ENCODE data around the gene ANGPTL8. TPM values are rescaled to one million over a fixed set of nuclear protein-coding genes. Genes with fewer than 3 reads are reported as not detected.

The ANGPTL8 gene
- total RNA-seq, 1 donor from 2014 or later, result not detected

- no peak for TF ChIP-seq CTCF (IDR thresholded peaks at IDR 0.05)
- no peak overlapping the region for H3K27ac Mint-ChIP-seq (ENCODE audit: unreplicated experiment)
- H3K36me3 Mint-ChIP-seq (ENCODE audit: unreplicated experiment), result no peaks in the 10 kb centered on the region
- no peak overlapping the region for H3K4me3 Mint-ChIP-seq (ENCODE audit: unreplicated experiment)
- peaks cover 5% of the 10 kb centered on the region for H3K27me3 Mint-ChIP-seq (ENCODE audit: unreplicated experiment)
- DNase-seq (ENCODE audit: extremely low spot score, unreplicated experiment), result no peak
- H3K9me3 Mint-ChIP-seq (ENCODE audit: unreplicated experiment), result no peaks in the 10 kb centered on the region
- peaks cover 13% of the 10 kb centered on the region for H3K4me1 Mint-ChIP-seq (ENCODE audit: unreplicated experiment)
These were observed 39.3 kb downstream of the ANGPTL8 start for GRCh38 chr19:11278670-11279069.

GRCh38 chr19:11279505-11280236 is 40.3 kb downstream of the ANGPTL8 start:
- Mint-ChIP-seq H3K27me3 (ENCODE audit: unreplicated experiment) (peaks cover 5% of the 10 kb centered on the region), H3K27ac (ENCODE audit: unreplicated experiment) (no peak overlapping the region), H3K36me3 (ENCODE audit: unreplicated experiment) (no peaks in the 10 kb centered on the region), H3K4me1 (ENCODE audit: unreplicated experiment) (peaks cover 20% of the 10 kb centered on the region), H3K4me3 (ENCODE audit: unreplicated experiment) (no peak overlapping the region), H3K9me3 (ENCODE audit: unreplicated experiment) (no peaks in the 10 kb centered on the region)
- DNase-seq (ENCODE audit: extremely low spot score, unreplicated experiment), result no peak
- no peak for TF ChIP-seq CTCF (IDR thresholded peaks at IDR 0.05)

- H3K4me3 Mint-ChIP-seq (ENCODE audit: unreplicated experiment), result no peak overlapping the region
- no peak for DNase-seq (ENCODE audit: extremely low spot score, unreplicated experiment)
- peak overlapping the region; percentile 1 for H3K27ac Mint-ChIP-seq (ENCODE audit: unreplicated experiment)
- H3K4me1 Mint-ChIP-seq (ENCODE audit: unreplicated experiment), result peaks cover 25% of the 10 kb centered on the region
- peaks cover 5% of the 10 kb centered on the region for H3K27me3 Mint-ChIP-seq (ENCODE audit: unreplicated experiment)
- TF ChIP-seq CTCF (IDR thresholded peaks at IDR 0.05), result no peak
- no peaks in the 10 kb centered on the region for H3K36me3 Mint-ChIP-seq (ENCODE audit: unreplicated experiment)
- no peaks in the 10 kb centered on the region for H3K9me3 Mint-ChIP-seq (ENCODE audit: unreplicated experiment)
These were observed 42.1 kb downstream of the ANGPTL8 start for GRCh38 chr19:11281356-11282049.

GRCh38 chr19:11284515-11284914 is 45.1 kb downstream of the ANGPTL8 start:
- Mint-ChIP-seq H3K27ac (ENCODE audit: unreplicated experiment) (peak overlapping the region; percentile 72), H3K27me3 (ENCODE audit: unreplicated experiment) (peaks cover 2% of the 10 kb centered on the region), H3K4me1 (ENCODE audit: unreplicated experiment) (peaks cover 32% of the 10 kb centered on the region), H3K36me3 (ENCODE audit: unreplicated experiment) (no peaks in the 10 kb centered on the region), H3K9me3 (ENCODE audit: unreplicated experiment) (no peaks in the 10 kb centered on the region), H3K4me3 (ENCODE audit: unreplicated experiment) (no peak overlapping the region)
- no peak for DNase-seq (ENCODE audit: extremely low spot score, unreplicated experiment)
- no peak for TF ChIP-seq CTCF (IDR thresholded peaks at IDR 0.05)

- Mint-ChIP-seq H3K27ac (ENCODE audit: unreplicated experiment) (peak overlapping the region; percentile 58), H3K36me3 (ENCODE audit: unreplicated experiment) (no peaks in the 10 kb centered on the region), H3K27me3 (ENCODE audit: unreplicated experiment) (no peaks in the 10 kb centered on the region), H3K4me3 (ENCODE audit: unreplicated experiment) (no peak overlapping the region), H3K4me1 (ENCODE audit: unreplicated experiment) (peaks cover 30% of the 10 kb centered on the region), H3K9me3 (ENCODE audit: unreplicated experiment) (no peaks in the 10 kb centered on the region)
- peak; percentile 53 for TF ChIP-seq CTCF (IDR thresholded peaks at IDR 0.05)
- DNase-seq (ENCODE audit: extremely low spot score, unreplicated experiment), result no peak
These were observed 47.0 kb downstream of the ANGPTL8 start for GRCh38 chr19:11286312-11286974.

Measured in osteocyte (in vitro differentiated cells).